T follicular helper cell (primary cell): ENCODE measurements around the gene ZFAND5.

Experiments
- DNase-seq: peaks from one replicate; pipeline ENCODE4 v3.0.0-alpha.2; 2020; ENCODE audit warnings: low read depth

ZFAND5 gene

DNA sequence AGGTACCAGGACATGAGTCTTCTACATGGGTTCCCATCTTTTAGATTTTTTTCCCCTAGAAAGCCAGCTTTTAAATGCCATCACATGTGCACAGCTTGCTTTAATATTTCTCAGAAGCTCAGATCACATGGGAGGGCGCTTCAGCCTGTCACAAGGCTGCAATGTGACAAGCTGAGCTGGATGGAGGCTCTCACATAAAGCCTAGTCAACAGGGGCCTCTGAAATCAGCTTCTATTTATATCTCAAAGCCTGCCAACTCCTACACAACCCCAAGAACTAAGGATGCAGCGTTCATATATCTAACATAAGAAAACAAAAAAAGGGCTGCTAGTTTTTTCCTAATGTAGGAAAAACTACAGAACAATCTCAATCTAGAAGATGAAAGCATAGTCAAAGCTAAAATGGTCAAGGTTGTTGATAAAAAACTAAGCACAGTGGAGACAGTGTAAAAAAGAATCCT lies 2.3 kb downstream of the ZFAND5 start:
- peak; percentile 10 for DNase-seq

DNA sequence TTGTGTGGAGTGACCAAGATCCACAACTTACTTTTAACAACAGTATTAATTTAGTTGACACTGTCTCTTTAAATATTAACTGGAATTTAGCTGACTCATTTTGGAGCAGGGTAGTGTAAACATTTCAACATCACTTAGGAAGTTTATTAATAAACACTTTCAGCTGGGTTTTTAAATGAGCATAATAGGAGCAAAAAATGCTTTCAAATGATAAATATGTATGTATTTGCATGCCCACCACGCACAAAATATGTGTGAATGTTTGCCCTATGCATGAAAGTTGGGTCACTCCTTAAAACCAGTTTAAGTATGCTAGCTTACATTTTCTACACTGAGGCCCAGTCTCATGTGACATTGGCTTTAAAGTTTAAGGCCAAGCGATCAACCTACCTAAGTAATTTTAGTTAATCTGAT lies 2.9 kb downstream of the ZFAND5 start:
- DNase-seq, result no peak

DNA sequence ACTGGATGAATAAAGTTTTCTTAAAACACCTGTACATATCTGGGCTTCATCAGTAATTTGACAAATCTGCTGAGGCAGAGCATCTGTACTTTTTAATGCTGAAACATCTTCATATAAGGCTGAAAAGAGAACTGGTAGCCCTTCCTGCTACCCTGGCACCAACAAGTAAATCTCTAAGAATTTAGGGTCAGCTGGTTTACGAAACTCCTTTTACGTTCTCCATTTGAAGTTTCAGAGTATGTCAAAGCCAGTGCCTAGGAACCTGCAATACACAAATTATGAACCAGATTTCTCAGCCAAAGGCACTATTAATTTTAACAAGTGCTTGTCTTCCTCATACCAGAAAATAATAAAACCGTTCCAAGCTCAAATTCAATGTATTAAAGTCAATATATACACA lies 3.8 kb downstream of the ZFAND5 start:
- DNase-seq, result no peak

DNA sequence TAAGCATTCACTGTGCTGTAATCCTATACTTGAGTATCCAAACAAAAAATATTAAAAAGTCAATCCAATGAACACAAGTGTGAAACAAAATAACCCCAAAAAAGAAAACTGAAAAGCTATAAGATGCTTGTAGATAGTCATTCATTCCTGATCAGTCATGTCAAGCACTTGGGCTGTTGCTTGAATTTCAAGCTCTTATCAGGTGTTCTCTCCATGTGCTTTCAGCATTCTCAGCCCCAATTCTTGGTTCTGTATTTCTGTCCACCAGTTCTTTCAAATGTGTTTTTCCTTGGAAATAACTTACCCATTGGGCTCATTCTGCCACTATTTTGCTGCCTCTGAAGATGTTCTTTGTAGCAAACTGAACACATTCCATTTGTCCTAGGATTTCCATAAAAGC lies 4.7 kb downstream of the ZFAND5 start:
- DNase-seq, result no peak

DNA sequence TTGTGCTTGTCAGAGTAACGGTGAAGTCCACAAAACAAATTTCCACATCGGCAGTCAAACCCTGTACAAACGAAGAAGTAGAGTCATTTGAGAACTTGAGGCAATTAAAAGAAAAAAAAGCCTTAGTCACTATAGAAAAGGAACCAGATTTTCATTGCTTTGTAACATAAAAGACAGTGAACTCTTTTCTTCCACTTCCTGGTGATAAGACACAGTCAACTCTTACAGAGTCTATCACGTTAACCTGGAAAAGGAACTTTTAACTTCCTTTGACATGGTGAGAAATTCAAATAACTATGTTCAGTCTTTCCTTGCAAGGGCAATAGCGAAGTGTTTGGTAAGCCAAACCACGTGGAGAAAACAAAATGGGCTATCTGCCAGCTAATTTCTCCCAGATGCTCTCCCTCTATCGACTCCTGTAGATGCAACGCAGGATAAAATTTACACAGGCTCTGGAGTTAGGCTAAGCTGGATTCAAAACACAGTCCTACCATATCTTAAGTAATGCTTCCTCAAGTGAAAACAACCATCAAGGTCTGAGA lies 8.9 kb downstream of the ZFAND5 start:
- no peak for DNase-seq

DNA sequence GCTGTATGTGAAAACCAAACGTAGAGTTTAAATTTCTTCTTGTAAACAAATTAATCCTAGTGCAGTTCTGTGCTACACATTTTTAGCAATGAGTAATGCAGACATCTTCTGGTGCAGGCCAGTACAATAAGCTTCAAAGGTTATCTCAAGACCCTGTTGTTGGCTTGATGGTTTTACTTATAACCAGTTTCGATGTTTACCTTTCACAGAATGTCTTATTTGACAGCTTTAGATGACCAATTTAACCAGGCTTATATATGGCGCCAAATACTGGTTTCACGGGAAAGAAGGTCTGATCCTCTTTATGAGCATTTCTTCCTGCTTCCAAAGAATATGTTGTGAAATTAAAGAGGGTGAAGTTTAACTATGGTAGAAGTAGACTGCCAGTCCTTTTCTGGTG lies 9.9 kb downstream of the ZFAND5 start:
- no peak for DNase-seq

DNA sequence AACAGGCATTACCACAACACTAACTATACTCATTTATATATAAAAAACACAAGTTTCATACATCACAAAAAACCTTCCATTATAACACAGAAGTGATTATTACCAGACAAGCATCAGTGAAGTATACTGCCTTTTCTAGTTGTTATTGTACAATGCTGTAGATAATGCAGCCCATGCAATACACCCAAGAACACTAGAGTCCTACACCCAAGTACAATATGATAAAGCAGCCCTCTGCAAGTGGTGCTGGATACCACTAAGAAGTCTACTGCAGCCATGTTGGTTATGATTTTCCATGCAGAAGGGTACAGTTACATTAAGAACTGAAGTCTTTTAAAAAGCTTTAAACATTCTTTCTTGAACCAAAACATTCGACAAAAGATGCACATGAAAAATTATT lies 10.3 kb downstream of the ZFAND5 start:
- DNase-seq, result no peak

DNA sequence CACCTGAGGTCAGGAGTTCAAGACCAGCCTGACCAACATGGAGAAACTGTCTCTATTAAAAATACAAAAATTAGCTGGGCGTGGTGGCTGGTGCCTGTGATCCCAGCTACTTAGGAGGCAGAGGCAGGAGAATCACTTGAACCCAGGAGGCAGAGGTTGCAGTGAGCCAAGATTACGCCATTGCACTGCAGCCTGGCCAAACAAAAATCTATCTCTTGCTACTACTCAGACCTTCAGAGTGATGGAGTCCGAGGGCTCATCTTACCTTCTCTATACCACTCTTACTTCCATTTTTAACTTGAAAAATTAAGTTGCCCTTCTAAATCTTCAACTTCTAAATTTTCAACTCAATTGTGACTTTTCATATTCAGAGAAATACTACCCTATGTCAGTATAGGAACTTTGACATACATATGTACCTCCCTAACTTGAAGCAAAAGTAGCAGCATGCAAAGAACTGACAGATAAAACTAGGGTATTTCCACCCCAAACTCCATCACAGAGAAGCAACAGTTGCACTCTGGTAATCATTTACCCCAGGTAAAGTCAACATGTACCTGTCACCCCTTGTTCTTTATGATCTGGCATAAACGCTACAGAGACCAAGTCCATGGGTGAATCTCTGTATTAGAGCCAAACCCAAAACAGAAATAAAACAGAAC lies 11.4 kb downstream of the ZFAND5 start:
- DNase-seq, result no peak

DNA sequence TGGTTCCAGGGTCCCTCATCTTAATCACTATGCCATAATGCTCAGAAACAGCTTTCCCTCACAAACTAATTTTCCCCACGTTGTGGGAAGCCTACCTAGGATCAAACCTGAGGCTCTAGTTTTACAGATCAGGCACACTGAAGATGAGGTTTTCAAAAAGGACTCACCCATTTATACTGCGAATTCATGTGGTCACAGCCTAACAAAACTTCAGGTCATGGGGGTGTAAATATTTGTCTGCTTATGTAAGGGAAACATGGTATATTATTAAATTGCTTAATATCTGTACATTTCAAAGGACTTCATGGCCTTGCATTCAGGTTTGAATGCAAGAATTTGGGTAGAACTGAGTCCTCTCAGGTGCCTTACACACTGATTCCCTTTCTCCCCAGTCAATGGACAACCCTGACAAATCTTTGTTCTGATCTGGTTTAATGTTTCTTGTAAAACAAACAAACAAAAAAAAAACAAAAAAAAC lies 12.1 kb downstream of the ZFAND5 start:
- no peak for DNase-seq

DNA sequence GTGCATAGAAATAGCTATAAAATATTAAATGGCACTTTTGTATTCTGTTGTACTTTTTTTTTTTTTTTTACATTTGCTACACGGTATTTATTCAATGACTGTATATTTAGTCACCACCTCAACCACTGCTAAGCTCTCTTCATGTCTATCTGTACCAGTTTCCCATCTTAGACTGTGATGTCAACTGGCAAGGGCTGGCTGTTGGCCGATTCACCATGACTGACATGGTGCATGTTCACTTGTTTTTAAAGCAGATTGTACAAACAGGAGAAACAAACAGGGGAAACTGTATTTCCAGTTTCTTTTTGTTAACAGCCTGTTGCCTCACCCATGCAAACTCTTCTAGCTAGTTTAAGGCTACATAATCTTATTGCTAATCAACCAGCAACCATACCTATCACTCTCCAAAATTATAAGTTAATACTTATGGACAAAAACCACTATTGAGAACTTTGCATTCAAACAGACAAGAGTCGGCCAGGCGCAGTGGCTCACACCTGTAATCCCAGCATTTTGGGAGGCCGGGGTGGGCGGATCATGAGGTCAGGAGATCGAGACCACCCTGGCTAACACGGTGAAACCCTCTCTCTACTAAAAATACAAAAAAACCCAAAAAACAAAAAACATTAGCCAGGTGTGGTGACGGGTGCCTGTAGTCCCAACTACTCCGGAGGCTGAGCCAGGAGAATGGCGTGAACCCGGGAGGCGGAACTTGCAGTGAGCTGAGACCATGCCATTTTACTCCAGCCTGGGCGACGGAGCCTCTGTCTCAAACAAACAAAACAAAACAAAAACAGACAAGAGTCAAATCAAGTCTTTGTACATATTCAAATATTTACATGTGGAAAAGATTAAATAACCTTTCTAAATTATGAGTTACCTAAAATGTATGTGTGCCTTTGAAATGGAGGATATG lies 13.2 kb downstream of the ZFAND5 start:
- no peak for DNase-seq

DNA sequence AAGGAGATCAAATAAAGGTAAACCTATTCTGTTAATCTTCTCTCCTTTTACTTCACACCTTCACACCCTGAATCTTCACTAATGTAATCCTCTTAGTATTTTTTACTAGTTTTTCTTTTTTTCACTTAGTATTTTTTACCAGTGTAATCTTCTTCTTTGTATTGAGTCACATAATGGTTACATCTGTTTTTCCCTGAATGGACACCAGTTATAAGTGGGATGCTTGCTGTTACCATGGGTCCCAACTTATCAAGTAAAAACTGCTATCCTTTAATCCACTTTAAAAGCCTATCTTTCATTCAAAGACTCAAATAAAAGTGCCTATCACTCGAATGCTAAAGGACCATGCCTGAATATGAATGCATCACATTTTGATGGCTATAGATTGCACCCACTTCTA lies 15.1 kb downstream of the ZFAND5 start:
- DNase-seq, result no peak

DNA sequence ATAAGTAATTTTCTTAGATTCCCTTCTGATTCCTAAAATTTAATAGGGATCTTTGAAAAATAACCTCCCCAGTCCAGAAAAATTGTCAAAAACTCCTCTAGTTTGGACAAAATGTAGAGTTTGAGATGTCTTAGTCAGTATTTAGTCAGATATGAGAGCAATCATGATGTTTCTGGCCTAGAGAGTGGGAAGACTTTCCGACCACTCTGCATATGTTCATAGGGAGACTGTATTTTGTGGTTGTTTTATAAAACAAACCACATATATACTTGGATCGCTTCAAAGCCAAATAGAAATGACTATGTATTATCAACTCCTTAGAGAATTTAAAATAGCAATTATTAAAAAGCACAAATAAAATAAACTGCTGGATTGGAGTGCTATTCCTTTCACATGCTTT lies 15.8 kb downstream of the ZFAND5 start:
- DNase-seq, result no peak

DNA sequence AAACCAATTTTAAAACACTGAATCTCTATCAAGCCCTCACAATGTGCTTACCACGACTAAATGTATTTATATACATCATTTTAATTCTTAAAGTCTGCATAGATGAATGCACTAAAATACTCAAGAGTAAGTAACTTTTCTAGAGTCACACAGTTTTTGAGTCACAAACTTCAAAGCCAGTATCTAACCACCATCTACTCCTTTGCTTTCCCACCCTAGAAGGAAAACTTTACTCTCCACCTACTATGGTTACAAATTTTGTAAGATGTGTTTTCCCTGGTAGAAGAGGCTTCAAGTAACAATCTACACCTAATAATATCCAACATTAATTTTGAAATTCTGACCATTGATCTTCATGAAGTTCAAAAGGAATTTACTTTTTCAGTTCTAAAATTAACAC lies 18.7 kb downstream of the ZFAND5 start:
- DNase-seq, result no peak

DNA sequence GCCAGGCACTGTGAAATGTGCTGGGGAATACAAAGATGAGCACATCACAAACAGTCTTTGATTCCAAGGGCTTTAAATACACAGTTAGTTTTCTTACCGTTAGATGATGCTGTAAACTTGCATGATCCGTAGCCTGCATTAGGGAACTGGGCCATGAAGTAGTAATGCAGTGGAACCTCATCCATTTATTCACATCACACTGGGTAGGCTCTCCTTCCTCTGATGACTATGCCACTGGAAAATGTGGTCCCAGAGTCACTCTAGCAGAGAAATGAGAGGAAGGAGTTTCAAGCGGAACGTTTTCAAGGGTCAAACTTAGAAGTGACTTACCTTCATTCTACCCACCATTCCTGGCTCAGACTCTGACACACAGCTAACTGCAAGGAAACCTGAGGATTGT lies 26.4 kb downstream of the ZFAND5 start:
- no peak for DNase-seq

DNA sequence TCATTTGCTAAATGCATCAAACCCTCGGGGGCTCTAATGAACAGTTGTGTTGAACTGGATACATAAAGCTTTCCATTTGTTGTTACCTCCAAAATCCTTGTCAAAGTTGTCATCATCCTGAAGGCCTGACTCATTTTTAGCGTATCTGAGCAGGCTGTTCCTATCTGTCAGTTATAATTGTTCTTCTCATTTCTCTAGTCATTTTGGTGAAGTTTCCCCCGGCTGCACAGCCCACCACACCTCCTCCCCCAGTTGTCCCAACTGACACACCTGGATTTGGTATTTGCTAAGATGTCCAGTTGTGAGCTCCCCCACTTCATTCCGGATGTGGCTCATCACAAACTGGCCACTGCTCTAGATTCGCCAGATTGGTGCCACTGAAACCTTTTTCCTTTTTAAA lies 27.7 kb downstream of the ZFAND5 start:
- no peak for DNase-seq

DNA sequence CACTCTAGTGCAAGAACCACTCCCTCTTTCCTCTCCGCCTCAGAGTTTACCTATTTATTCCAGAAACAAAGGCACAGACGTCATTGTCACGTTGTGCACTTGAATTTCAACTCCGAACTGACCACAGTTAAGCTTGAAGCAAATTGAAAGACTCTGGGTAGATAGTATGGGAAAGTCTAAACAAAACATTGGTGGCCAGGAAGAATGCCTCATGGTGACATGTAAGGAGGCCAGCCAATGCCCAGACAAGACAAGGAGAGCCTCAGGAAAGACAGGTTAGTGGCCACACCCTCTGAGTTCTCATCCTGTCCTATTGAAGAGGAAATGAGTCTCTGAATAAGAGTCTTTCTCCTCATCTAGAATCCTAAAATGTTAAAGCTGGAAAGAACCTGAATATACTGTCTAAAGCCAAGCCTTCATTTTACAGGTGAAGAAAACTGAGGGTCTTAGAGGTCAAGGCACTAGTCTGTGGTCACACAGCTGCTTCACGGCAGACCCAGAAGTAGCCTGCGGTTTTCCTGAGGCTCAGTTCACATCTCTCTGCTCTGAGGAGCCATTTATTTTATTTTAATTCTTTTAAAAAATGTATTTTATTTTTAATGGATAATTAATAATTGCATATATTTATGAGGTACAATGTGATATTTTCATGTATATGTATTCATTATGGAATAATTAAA lies 30.2 kb downstream of the ZFAND5 start:
- DNase-seq, result no peak

DNA sequence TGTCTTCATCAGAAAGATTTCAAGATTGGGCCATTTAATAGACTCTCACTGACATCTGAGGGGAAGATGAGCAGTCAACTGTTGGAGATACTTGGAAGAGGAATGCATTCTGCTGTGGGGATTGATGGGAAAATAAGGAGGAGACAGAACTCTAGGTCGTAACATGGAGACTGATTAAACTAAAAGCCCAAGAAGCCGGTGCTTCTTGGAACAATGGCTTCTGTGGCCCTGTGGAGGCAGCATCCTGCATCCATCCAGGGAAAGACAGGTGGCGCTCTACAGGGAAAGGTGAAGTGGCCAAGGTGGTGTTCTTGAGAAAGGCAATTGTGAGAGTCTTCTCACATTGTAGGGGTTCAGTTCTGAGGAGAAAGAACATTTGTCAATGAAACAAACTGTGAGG lies 31.3 kb downstream of the ZFAND5 start:
- DNase-seq, result no peak

DNA sequence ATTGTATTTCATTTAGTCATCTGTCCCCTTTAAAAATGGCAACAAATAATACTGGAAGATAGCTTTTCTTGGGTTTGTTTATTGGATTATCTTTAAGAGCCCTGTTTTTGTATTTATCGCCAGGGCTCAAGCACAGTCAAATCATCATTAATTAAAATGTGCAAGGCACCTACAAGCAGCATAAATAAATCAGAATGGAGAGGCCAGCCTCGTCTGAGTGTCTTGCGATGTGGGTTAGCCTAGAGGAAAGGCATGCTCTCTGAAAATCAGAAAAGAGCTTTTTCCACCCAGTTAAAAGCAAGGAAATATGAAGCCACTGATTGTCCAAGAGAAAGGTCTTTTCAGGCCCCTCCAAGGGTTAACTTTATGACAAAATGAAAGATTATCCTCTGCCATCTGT lies 31.8 kb downstream of the ZFAND5 start:
- DNase-seq, result no peak

DNA sequence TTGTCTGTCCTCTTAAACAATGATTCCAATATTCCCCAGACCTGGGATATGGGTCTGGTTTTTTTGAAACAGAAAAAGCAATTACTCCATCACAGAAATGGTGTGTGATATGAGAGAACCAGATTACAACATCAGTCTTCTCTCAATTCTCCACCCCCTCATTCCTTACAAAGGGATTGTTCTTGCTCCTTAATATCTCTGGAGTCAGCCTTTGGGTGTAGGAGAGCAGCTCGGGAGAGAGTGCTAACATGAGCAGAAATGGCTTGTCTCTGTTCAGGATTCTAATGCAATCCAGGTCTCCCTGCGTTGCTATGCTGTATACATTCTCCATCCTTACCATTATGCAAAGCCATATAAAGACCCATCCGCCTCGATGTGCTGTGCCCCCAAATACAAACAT lies 32.7 kb downstream of the ZFAND5 start:
- DNase-seq, result no peak

DNA sequence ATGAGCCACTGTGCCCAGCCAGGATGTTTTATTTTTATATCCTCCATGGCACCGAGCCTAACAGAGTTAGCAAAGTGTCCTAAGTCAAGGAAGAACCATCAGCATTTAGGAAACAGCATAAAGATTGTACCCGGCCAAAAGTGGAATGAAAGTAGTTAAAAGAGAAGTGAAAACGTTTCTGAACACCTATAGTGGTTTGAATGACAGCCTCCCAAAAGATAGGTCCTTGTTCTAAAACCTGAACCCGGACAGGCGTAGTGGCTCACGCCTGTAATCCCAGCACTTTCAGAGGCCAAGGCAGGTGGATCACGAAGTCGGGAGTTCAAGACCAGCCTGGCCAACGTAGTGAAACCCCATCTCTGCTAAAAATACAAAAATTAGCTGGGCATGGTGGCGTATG lies 37.4 kb downstream of the ZFAND5 start:
- no peak for DNase-seq

DNA sequence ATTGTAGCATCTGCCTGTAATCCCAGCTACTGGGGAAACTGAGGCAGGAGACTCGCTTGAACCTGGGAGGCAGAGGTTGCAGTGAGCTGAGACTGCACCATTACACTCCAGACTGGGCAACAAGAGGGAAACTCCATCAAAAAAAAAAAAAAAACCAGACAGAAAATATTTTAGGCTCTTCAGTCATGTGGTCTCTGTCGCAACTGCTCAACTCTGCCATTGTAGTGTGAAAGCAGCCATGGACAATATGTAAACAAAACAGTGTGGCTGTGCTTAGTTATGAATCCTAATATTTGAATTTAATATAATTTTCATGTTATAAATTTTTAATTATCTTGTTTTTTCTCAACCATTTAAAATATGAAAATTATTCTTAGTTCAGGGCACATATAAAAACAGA lies 38.4 kb downstream of the ZFAND5 start:
- DNase-seq, result no peak

DNA sequence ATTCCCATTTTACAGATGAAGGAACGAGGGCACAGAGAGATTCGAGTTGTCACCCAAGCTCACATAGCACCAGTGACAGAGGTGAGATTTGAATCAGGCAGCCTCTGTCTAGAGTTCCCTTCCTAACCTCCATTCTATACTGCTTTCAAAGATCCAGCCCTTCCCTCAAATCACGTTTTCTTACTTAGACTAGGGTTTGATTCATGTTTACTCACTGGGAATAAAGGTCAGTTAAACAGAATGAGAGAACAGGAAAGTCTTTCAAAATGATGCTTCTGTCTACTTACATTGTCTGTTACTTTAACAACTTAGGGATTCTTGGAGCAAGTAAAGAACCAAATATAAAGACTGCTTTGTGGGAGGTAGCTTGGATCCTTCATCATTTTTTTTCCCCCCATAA lies 40.0 kb downstream of the ZFAND5 start:
- DNase-seq, result no peak
